Measurements from ENCODE around the gene HDGFL3.

HDGFL3 gene

DNA sequence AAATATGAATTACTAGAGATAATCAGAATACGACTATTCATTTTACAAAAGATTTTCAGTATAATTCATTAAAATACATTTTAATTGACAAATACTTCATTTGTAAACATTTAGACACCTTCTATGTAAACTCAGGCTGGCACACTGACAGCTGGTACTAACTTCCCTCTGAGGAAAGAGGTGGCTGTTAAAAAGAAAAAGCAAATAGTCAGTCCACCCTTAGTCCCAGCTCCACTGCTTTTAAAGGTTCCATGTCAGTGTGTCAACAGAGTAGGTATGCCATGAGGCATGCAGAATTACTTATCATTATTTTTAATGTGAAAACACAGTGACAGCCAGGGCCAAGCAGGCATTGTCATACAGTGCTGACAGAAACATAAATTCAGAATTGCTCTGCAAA, 84.1 kb downstream of the HDGFL3 start:
- no peak for DNase-seq (ENCODE audit: low read depth)

DNA sequence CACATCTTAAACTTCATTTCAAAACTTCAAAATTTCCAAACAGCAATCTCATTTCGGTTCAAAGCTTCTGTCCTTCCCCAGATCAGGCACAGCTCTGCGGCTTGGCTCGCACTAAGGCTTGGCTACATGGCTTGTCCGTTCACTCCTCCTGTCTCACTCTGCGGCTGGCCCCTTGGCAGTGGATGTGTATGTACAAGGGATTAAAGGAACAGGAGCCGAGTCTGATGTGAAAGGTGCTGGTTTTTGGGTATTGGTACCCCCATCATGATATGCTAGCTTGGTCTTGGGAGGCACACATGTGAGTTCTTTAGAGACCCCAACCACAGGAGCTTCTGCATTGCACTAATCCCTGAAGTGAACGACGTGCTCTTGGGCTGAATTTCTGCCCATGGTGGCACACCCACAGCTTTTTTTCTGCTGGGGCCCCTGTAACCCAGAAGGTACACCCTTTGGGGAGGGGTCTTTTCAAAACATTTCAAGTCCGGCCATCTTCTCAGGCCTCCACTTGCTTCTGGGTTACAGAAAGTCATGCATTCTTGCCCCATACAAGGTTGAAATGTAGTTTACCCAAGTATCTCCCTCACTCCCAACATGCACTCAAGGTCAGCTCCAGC, 87.5 kb downstream of the HDGFL3 start:
- DNase-seq (ENCODE audit: low read depth), result no peak

DNA sequence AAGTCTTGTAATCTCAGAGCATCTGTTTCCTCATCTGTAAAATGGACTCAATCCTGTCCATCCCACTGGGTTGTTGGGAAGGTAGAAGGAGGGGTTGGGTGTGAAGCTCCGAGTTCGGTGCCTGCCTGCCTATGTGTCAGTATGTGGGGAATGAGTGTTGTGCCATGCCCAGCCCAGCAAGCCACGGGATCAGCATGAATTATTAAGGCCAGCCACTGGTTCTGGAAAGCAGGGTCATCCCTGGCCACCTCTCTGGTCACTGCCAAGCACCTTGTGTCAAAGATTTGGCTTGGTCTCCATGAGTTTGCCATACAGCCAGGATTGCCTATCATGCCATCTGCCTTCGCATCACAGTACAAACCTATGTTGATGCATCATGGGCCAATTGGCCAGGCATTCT, 88.7 kb downstream of the HDGFL3 start:
- no peak for DNase-seq (ENCODE audit: low read depth)

GRCh38 chr15:83118291-83118827, 89.3 kb downstream of the HDGFL3 start:
- DNase-seq (ENCODE audit: low read depth), result no peak

- no peak for DNase-seq (ENCODE audit: low read depth)
Measured at GRCh38 chr15:83115831-83116565, 91.6 kb downstream of the HDGFL3 start.

DNA sequence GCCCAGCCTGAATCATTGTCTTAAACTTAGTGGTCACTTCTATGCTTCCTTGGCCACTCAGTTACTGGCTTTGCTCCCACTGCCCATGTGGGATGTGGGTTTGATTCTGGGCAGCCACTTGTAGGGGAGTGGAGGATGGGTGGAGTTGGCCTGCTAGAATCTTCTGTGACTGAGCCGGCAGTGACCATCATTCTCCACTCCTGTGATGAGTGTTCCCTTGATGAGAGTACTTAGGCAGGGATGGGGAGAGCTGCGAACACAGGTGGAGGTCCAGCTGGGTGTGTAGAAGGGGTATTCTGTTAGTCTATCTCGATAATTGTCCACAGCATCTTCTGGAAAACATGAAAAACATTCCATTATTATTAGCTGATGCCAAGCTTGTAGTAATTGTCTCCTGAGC, 92.2 kb downstream of the HDGFL3 start:
- no peak for DNase-seq (ENCODE audit: low read depth)

DNA sequence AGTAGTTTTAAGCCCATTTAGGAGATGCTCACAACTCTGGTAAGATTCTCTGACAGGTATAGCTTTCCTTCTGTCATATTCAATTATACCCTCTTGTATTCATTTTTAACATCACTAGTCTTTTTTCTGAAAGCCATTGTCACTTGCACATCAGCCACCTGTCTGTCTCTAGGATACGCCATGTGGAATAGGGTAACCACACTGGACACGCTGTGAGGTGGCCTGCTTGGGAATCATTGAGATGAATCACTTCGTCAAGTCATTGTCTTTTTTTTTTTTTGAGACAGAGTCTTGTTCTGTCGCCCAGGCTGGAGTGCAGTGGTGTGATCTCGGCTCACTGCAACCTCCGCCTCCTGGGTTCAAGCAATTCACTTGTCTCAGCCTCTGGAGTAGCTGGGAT, 92.8 kb downstream of the HDGFL3 start:
- DNase-seq (ENCODE audit: low read depth), result no peak

DNA sequence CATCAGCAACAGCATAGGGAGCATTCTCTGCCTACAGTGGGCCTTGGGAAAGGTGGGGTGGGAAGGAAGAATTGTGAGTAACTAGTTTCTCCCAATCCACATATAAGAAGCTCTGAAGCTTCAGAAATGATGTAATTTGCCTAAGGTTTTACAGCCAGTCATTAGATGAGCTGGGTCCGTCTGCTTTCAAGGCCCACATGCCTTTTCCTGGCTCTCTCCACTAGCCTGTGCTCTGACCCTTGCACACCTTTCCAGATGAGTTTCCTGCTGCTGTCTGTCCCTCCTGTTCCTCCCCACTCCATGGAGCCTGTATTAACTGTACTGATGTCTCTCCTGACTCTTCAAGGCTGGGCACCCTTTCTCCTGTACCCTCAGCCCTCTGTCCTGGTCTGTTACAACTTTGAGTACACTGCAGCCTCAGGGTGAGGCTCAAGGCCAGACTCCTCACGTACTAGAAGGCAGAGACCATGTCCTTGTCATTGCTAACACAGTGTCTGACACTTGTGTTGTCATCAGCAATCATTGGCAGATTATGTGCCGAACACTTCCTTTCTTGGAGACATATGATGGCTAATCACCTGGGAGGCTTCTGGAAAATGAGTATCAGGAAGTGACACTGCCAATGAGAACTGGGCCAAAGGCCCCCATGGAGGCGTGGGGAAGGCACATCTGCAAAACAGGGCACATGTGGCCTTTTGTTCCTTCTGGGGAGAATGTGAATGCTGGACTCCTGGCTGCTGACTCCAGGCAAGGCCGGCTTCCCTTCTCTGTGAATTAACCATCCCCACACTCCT, 93.5 kb downstream of the HDGFL3 start:
- DNase-seq (ENCODE audit: low read depth), result no peak

- DNase-seq (ENCODE audit: low read depth), result no peak
Measured at GRCh38 chr15:83112956-83113299, 94.7 kb downstream of the HDGFL3 start.

DNA sequence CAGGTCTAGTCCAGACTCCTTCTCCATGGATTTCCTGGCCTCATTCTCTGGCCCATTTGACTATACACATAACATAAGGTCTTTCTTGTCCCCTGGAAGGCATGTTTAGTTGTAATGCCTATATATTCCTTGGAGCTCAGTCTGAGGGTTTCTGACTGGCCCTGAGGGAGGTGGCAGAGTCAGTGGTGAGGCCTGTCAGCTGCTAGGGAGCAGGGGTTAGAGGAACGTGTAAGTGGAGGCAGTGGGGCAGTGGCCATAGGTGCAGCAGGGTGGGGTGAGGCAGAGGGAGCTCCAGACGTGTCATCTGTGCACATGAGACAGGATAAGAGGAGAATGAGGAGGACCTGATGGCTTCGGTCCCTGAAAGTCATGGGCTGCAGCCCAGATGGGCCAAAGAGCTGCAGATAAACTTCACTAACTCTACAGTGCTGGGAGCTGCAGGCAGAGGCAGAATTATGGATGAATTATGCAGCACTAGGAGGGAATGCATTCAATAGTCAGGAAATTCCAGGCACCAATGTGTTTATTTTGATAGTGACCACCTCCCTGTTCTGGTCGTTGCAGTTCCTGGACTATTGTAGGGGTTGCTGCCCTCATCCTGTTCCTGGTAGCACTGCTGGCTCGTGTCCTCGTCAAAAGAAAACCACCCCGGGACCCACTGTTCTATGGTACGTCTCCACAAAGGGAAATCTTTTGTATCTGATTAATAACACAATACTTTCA, 95.2 kb downstream of the HDGFL3 start:
- no peak for DNase-seq (ENCODE audit: low read depth)

DNA sequence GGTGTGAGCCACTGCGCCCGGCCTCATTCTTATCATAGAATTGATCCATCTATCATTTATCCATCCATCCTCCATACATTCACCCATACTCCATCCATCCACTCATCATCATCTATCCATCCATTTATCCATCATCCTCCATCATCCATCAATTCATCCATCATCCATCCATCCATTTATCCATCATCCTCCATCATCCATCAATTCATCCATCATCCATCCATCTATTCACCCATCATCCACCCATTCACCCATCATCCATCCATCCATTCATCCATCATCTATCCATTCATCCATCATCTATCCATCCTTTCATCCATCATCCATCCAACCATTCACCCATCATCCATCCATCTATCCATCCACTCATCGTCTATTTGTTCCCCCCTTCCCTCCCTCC, 96.5 kb downstream of the HDGFL3 start:
- no peak for DNase-seq (ENCODE audit: low read depth)

GRCh38 chr15:83110381-83110780, 97.2 kb downstream of the HDGFL3 start:
- DNase-seq (ENCODE audit: low read depth), result no peak

GRCh38 chr15:83109532-83109931, 98.1 kb downstream of the HDGFL3 start:
- no peak for DNase-seq (ENCODE audit: low read depth)

GRCh38 chr15:83108266-83109219, 99.1 kb downstream of the HDGFL3 start:
- DNase-seq (ENCODE audit: low read depth), result no peak

GRCh38 chr15:83107841-83108181, 99.8 kb downstream of the HDGFL3 start:
- no peak for DNase-seq (ENCODE audit: low read depth)

DNA sequence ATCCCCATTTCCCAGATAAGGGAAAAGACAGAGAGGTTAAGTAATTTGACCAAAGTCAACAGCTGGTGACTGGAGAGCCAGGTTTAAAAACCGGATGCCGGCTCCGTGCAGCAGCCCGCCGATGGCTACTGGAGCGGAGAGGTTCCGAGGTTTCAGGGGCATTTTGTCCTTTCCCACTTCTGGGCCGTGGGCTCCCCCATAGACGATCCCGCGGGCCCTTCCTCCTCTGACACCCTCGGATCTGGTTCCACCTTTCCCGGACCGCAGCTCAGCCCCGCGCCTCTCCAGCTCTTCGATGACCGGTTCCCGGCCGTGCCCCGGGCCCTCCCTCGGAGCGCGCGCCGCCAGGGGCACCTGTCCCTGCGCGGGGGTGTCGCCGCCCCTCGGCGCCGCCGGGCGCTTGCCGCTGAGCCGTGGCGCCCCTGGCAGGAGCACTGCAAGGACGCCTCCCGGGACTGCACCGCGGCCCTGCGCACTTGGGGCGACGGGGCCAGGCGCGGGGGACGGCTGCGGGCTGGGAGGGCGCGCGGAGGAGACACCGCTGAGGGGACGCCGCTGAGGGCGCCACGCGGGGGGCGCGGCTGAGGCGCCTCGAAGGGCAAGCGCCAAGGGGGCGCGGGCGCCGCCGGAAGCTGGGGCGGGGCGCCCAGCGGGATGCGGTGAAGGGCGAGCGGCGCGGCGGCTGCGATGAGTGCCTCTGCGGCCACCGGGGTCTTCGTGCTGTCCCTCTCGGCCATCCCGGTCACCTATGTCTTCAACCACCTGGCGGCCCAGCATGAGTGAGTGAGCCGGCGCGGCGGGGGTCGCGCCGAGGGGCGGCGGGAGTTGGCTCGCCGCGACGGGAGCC, 100.4 kb downstream of the HDGFL3 start, which contains the start of gene TM6SF1:
TM6SF1 (plus strand) TSS at position 652 of the 847 bp plus-strand sequence; CDS start at position 688, 36 bp downstream.
- no peak for DNase-seq (ENCODE audit: low read depth)

DNA sequence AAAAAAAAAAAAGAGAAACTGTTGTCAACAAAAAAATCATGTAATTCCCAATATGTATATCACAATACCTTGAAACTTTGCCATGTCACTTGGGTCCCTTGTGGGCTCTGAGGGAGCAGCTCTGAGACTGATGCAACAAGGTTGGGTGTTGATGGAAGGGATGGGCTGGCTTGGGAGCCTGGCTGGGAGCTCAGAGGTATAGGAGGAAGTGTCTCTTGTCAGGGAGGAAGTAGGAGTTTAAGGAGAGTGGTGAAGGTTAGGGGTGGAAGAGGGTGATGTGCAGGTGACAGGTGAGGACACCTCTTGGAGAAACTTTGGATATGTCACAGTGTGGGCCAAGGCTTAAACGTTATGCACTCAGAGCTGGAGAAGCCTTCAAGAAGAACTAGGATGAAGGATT, 102.2 kb downstream of the HDGFL3 start:
- DNase-seq (ENCODE audit: low read depth), result no peak

GRCh38 chr15:83104141-83104540, 103.5 kb downstream of the HDGFL3 start:
- DNase-seq (ENCODE audit: low read depth), result no peak

DNA sequence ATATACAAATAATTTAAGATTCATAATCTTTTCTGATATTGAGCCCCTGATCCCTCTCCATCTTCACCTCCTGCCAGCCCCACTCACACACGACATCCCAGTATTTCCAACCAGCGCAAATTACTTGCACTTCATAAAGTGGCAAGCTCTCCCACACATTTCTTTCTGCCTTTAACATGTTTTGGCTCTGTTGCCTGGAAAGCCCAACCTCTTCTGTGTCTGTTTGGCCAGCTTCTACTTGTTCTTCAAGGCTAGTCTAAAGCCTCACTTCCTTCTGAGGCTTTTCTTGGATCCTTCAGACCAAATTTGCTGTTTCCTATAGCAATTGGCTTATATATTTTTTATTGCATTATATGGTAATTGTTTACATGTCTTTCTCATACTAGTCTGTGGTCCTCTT, 105.3 kb downstream of the HDGFL3 start:
- DNase-seq (ENCODE audit: low read depth), result no peak

GRCh38 chr15:83100097-83100646, 107.5 kb downstream of the HDGFL3 start:
- no peak for DNase-seq (ENCODE audit: low read depth)

Data from stimulated activated CD8-positive, alpha-beta memory T cell treated with anti-CD3 and anti-CD28 coated beads, Interleukin-7, amount 100 ng/mL, for 24 hours (primary cell).